Sigmoid colon (tissue), 4 donors: ENCODE results near the gene CYP2D6.

Experiments used
- EP300 ChIP-seq, 4 donors: sonication (generic); formaldehyde crosslinking; IDR thresholded peaks; one replicate each; pipeline ENCODE4 v1.6.1; 2017; ENCODE audit warnings: antibody characterized with exemption in 4 of 4
- POLR2A ChIP-seq, 2 donors: fragments of 450-650 bp; IDR thresholded peaks; one replicate each; pipeline ENCODE4 v1.6.1; 2016; ENCODE audit warnings: antibody characterized with exemption in 2 of 2, mild to moderate bottlenecking in 2 of 2, moderate library complexity in 2 of 2
- POLR2AphosphoS5 ChIP-seq, 4 donors: sonication (generic); formaldehyde crosslinking; IDR thresholded peaks; one replicate each; pipeline ENCODE4 v1.6.1; 2017; ENCODE audit warnings: antibody characterized with exemption in 4 of 4
- TF ChIP-seq, protein P1 (sequence below), 4 experiments: fragments of 450-650 bp in 3 of 4; fragments of 200-600 bp in 1 of 4; IDR thresholded peaks; one replicate each; pipeline ENCODE4 v1.5.1; 2016 to 2019; ENCODE audit warnings: antibody characterized with exemption in 4 of 4, mild to moderate bottlenecking in 3 of 4, moderate library complexity in 2 of 4

DNA sequence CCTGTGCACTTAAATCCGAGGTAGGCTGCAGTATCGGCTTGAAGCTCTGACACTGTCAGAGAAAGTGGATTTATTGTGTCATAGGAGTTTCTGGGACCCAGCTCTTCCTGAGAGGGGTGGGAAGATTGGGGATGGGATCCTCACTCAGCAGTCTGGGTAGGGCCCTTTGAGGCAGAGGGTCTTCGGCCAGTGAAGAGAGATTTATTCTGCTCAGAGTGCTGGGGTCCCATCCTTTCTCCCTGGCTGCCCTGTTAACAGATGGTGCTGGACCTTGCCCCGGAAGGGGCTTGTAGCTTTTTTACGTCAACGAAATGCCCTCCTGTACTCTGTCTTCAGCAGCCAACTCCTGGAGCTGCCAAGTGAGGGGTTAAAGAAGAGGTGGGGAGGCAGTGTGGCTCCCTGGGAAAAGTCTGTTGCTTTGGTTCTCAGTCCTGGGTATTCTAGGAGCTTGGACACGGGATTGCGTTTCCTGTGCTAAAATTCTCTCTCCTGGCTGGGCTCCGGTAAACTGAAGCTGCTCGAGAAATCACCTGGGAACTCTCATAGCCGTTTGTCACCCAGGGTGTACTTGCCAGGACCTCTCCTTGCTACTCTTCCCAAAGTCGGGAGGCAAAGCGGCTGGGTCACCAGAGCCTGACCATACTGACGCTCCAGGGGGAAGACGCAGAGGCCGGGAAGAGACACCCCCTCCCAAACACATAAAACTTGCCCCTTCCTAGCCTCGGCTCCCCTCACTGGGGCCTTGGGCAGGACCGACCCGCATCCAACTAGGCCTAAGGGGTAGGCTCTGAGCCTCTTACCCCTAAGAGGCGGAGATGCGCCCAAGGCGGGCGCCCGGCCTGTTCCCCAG lies 51.9 kb downstream of the CYP2D6 start:
- TF ChIP-seq POLR2AphosphoS5 (IDR thresholded peaks at IDR 0.05) (no peak), POLR2A (IDR thresholded peaks at IDR 0.05) (no peak), EP300 (IDR thresholded peaks at IDR 0.05) (no peak)
- TF ChIP-seq, protein P1, sequence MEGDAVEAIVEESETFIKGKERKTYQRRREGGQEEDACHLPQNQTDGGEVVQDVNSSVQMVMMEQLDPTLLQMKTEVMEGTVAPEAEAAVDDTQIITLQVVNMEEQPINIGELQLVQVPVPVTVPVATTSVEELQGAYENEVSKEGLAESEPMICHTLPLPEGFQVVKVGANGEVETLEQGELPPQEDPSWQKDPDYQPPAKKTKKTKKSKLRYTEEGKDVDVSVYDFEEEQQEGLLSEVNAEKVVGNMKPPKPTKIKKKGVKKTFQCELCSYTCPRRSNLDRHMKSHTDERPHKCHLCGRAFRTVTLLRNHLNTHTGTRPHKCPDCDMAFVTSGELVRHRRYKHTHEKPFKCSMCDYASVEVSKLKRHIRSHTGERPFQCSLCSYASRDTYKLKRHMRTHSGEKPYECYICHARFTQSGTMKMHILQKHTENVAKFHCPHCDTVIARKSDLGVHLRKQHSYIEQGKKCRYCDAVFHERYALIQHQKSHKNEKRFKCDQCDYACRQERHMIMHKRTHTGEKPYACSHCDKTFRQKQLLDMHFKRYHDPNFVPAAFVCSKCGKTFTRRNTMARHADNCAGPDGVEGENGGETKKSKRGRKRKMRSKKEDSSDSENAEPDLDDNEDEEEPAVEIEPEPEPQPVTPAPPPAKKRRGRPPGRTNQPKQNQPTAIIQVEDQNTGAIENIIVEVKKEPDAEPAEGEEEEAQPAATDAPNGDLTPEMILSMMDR (IDR thresholded peaks at IDR 0.05), result no peak
